GM12878 (cell line): ENCODE measurements around the gene ACOT6. TPM values are rescaled to one million over a fixed set of nuclear protein-coding genes. Genes with fewer than 3 reads are reported as not detected.

Experiments used
- BHLHE40 ChIP-seq, 2 experiments: fragments of 450-650 bp in 1 of 2; IDR thresholded peaks; 2 replicates each; pipeline ENCODE4 v1.6.1; 2011 to 2017; ENCODE audit warnings: low read depth in 2 of 2, borderline replicate concordance in 1 of 2, improper control_type of control experiment in 1 of 2, low read length in 1 of 2, mild to moderate bottlenecking in 1 of 2
- SKIL ChIP-seq: fragments of 450-650 bp; IDR thresholded peaks from 2 replicates; pipeline ENCODE4 v1.6.1; 2017; ENCODE audit warnings: mild to moderate bottlenecking, low read depth, inconsistent platforms; ENCODE audit not compliant: poor library complexity, severe bottlenecking
- TARDBP ChIP-seq: IDR thresholded peaks from 2 replicates; pipeline ENCODE4 v1.6.1; 2016; ENCODE audit warnings: borderline replicate concordance
- ZNF687 ChIP-seq: fragments of 450-650 bp; IDR thresholded peaks from 2 replicates; pipeline ENCODE4 v1.6.1; 2017; ENCODE audit warnings: mild to moderate bottlenecking, moderate library complexity
- polyA plus RNA-seq, 11 experiments: library from polyadenylated mRNA; depleted of rRNA in 4 of 11; unstranded in 6 of 11; stranded (reverse) in 5 of 11; fragments of >200 nt; fragmentation: Nextera tagmentation in 4 of 11; fragmentation: Illumina TruSeq in 1 of 11; extraction: Ambion mirVana in 4 of 11; extraction: Trizol in 1 of 11; gene quantifications; 1 replicate in 1 of 11; 2 replicates in 10 of 11; pipeline versions ENCODE4 v1.2.1 to v1.2.3, GENCODE V29; 2011 to 2016; ENCODE audit warnings: inconsistent platforms in 2 of 11, missing spikeins in 2 of 11, low read depth in 1 of 11
- total RNA-seq, 4 experiments: library from RNA; depleted of rRNA in 3 of 4; stranded (reverse); fragments of >200 nt in 3 of 4; fragmentation: Illumina TruSeq in 1 of 4; extraction: Trizol in 1 of 4; gene quantifications; 2 replicates each; pipeline versions ENCODE4 v1.2.1 to v1.2.3, GENCODE V29; 2013 to 2021

ACOT6 gene
- total and polyA plus RNA-seq, 10 of the 15 experiments (the other 5 are each of a cell fraction or from before 2014, with no cell fraction given), result not detected

- no peak for TF ChIP-seq ZNF687
- no peak for TF ChIP-seq TARDBP
- no peak for TF ChIP-seq SKIL
- TF ChIP-seq BHLHE40 (IDR thresholded peaks at IDR 0.05; ENCODE audit: borderline replicate concordance in 1 of 2, low read depth in 2 of 2, low read length in 1 of 2), result no peak
These were observed 28.6 kb downstream of the ACOT6 start (continued) for GRCh38 chr14:73640796-73641365.
